GOT3 (cell line): Measurements from ENCODE around the gene MOBP.

ENCODE experiments used
- DNase-seq: peaks from one replicate; lab custom pipeline; 2025; ENCODE audit warnings: mixed read lengths; lab: John Stamatoyannopoulos, UW

Gene MOBP

DNA sequence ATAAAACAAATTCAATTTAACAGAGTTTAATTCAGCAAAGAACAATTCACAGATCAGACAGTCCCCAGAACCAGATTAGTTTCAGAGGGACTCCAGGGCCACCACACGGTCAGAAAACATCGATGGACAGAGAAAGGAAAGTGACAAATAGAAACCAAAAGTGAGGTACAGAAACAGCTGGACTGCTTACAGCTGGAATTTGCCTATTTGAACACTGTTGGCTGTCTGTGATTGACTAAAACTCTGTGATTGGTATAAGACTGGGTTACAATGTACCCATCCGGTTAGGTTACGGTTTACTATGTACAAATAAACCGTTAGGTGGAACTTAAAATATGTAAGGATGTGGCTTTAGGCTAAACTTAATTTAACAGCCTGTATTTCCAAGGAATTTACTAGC, 30.3 kb downstream of the MOBP start:
- DNase-seq = no peak

DNA sequence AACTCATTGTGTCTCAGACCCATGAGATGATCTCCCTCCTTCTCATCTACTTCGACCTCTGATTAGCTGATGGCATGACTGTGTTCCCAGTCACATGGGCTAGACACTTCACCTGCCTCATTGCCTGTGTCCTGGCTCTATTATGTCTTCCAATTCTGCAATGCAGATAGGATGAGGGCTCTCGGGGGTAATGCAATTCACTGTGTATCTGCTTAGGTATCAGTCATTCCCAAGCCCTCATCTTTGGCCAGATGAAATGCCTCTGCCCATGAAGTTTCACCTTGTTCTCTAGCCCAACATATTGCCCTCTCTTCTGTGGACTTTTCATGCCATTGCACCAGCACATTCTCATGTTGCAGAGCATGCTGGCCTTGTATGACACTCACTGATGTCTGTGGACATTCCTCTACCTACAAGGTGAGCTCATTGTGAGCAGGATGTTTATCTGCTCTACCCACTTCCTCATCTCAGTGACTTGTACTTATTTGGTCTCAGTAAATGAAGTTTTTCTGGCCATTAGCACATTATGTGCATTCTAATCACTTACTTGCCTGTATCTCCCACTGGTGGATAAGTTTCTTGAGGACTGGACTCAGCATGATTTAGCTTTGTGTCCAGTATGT, 32.3 kb downstream of the MOBP start:
- no peak for DNase-seq

DNA sequence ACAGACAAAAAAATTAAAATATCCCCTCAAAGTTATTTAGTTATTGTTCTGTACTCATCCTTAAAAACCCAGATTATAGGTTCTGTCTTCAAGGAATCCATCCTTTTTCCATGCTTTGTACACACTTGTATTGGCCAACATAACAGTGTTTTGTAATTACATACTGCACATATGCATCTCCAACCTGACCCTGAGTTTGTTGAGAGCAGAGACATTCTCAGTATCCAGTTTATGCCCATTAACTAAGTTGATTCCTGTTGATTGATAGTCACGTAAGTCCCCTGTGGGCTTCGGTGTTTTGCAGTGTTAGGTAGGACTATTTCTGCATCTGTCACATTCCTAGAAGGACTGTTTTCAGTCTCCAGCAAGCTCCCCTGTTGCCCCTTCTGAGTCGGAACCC, 33.6 kb downstream of the MOBP start:
- no peak for DNase-seq

DNA sequence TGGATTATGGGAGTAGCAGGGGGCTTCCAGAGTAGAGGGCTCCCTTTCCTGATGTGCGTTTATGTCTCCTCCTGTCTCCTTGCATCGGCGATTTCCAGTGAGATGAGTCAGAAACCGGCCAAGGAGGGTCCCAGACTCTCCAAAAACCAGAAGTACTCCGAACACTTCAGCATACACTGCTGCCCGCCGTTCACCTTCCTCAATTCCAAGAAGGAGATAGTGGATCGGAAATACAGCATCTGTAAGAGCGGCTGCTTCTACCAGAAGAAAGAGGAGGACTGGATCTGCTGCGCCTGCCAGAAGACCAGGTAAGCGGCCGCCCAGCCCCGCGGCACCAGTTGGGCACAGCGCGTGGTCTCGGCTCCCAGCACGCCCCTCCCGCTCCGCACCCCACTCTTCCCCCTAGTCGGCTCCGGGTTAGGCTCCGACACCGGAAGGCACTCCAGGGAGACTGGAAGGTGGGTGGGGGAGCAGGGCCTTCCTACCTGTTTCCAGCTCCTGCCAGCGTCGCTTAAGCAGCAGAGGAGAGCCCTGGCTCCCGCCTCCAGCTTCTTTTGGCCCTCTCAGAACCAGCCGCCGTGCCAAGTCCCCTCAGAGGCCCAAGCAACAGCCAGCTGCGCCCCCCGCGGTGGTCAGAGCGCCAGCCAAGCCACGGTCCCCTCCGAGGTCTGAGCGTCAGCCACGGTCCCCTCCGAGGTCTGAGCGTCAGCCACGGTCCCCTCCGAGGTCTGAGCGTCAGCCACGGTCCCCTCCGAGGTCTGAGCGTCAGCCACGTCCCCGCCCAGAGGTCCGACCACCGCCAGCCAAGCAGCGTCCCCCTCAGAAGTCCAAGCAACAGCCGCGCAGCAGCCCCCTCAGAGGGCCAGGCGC, 34.7 kb downstream of the MOBP start:
- no peak for DNase-seq

DNA sequence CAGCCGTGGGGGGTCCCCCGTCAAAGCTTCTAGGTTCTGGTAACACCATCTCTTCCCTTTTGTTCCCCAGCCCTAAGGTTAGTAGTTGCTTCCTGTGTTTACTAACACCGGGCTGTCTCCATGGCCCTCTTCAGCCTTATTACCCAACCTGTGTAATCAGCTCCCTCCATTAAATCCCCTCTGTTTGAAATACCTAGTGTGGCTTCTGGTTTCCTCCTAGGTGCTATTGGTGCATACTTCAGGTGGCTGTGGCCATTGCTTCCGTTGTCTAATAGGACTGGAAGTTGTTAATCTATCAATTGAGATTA, 35.3 kb downstream of the MOBP start:
- DNase-seq = no peak

DNA sequence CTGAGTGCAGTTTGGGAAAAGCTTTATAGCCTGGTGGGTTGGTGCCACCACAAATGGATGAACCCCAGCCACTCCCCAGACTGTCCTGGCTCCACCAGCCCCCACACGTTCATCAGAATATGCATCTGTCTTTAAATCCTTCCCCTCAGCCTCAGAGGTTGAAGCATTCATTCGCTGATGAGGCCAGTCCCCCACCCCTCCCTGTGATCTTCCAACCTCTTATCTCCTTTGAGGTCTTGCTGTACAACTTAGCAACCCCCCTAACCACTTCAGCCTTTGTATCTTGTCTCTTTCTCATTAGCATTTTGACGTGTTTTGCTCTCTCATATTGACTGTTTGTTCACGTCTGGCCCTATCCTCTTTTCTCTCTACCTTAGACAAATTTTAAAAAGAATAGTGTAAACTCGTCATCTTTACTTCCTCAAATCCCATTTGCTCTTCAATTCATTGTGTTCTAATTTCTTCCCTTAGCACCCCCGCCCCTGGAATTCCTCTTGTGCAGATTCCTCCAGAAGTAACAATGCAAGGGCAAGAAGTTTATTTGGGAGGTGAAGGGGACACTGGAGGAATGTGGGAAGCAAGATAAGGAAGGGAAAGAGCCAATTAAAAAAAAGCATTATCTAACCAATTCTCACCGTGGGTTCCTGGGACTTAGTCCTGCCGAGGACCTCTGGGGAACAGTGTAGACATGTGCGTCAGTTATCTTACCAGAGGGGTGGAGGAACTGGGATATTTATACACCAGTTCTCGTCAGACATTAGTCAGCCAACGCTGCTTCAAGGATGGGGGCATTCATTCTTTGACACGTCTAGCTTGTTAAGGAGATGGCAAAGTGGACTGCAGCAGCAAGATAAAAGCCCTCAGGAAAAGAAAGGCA, 38.6 kb downstream of the MOBP start:
- no peak for DNase-seq

DNA sequence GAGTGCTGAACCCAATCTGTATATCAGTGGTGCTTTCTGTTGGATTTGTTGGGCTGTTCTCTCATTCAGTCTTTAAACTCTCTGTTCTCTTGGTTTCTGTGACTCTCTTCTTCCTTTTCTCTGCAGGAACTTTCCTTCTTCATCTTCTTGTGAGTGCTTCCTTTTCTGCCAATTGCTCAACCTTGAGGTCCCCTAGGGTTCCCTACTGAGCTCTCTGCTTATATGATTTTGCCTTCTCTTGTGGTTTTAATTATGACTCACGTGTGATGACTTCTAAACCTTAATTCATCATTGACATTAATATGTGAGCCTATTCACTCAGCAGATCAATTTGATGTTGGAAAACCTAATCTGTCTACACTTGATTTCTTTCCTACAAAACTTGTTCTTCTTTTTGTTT, 39.4 kb downstream of the MOBP start:
- DNase-seq = no peak

DNA sequence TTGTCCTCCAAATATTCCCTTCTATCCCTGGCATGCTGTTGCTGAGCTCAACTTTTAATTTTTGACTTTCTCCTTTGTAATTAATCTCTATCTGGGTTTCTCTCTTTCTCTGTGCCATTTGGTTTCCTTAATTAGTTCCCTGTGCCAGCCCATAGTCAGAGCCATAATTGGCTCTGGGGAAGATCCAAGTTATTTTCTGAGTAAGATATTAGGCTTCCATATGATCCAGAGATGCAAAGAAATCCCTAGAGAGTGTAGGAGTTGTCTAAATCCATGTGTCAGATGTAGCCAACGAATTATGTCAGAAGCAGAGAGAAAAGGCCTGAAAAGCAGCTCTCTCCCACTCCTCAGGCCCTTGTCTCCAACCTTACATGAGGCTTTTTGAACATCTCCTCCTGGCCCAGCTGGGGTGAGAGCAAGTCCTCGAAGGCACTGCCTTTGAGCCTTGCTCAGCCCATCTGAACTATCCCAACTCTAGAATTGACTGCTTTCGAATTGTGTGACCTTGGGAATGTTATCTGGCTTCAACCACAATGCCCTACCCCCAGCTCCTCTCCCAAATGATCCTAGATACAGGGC, 46.4 kb downstream of the MOBP start:
- no peak for DNase-seq

DNA sequence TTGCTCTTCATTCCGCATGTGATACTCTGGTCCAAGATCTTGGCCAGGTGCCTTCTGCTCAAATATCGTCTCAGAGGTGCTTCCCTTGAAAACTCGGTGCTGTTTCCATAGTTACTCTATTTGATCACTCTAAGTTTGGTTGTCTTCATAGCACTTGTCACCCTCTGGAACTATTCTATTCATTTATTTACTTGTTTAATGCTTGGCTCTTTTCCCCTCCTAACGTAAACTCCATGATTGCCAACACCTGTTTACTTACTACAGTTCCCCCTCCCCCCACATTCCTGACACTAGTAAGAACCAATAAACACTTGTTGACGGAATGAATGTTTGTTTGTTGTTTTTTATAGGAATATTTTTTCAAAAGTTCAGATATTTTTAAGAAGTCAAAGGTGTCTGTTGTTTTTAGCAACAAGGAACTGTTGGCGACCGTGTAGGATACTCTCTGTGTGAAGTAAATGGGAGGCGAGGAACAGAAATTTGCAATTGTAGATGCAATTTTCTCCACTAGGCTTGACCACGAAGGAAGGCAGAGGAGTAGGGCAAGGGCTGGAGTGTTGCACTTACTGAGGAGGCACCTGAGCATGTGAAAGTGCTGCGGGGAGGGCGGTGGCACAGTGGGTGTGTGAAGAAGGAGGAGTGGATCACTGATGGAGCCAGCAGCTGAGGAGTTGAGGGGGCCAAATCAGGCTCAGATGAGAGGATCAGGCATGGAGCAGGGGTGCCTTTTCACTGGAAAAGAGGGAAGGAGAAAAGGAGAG, 48.4 kb downstream of the MOBP start:
- DNase-seq = no peak

DNA sequence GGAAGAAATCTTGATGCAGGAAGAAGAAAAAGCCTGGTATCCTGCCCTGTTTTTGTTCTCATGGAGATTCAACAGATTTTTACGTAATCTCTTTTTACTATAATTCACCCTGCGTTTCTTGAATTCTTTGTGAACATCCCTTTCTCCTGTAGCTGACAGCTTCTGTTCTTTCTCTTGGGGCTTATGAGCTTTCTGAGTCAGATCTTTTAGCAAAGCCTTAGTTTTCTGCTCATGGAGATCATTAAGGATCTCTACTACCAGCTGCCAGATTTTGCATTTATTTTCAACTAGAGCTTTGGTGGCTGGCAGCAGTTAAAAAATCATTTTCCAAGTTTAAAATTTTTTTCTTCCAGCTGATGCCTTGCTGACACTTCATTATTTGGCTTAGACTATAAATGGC, 51.6 kb downstream of the MOBP start:
- DNase-seq = no peak

DNA sequence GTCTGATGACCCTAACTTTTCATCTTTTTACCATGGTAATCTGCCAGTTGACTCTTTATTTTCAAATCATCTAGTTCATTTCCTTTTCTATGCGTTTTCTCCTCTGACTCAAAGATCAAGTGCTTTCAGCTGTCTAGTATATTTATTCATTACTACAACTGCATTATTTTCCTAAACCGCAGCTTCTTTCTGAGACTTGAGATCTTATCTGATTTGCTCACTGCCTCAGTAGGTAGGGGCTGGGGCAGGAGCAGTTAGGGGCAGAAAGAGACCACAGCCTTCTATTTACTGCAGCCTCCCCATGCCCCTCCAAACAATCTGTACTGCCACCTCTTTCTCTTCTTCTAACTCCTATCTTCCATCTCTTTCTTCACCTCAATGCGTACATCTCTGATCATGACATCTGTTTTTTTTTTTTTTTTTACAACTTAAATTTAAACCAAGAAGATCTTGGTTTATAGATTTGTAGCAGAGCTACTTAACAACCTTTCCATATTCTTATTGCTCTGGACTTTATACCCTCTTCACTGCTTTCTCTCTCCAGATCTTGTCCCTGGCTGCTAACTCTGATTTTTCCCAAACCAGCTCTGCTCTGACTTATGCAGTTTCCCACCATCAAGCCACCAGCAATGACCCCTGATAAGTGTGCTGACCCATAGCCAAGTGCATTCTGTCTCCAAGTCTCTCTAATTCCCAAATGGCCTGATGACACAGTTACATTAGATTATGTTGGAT, 52.2 kb downstream of the MOBP start:
- no peak for DNase-seq

DNA sequence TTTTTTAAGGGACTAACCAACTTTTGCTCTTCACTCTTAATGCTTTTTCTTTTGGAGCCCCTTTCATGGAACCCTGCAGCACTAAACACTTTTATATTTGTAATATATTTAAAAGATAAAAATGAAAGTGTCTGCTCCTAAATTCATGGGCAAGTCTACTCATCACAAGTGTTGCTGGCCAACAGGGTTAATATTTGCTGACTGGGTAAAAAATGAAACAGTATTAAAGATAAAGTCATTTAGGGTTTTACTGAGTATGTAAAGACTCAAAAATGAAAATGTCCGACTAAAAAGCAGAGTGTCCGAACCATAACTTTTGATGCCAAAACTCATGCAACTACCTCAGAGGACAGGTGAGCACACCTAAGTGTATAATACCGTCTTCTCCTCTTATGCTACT, 54.0 kb downstream of the MOBP start:
- DNase-seq = no peak

DNA sequence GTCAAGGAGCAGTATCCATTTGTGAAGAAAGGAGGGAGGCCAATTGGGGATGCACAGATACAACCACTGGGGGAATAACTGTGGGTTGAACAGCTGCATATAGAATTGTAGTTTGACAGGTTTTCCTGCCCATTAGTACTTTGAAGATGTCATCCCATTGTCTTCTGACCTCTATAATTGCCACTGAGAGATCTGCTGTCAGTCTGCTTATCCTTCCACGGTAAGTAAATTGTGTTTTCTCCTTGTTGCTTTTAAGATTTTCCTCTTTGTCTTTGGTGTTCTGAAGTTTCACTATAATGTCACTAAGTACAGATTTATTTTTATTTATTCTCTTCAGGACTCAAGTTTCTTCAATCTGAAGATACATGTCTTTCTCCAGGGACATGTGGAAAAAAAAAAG, 56.6 kb downstream of the MOBP start:
- no peak for DNase-seq

DNA sequence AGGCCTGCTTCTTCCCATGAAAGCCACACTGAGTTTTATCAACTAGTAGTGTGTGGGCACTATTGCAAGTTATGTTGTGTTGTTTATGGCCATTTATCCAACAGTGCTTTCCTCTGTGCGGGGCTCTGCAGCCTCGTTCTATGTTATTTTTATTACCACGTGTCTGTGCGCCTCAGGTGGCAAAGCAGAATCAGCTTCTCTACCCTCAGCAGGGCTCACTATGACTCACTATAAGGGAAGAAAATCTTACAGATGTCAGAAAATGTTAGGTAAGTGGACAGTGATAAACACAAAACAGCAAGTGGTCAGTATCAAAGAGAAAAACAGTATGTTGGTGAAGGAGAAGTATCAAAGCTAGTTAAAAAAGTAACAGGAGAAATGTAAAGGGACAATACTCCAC, 61.4 kb downstream of the MOBP start:
- no peak for DNase-seq

DNA sequence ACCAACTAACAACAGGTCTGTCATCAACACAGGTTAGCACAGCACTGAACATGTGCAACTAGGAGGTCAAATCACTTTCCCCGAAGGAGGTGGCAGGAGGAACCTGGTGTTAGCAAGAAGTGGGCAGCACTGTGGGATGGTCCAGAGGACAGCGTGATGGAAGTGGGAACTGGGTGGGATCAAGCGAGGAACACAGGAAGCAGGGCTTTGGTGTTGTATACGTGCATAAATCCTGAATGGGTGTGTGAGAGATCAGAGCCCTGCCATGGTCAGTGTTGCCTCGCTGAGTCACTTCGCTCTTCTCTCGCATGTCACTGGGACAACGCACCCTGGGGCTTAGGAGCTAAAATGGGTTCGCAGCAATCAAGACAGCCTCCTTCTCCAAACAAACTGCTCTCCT, 62.1 kb downstream of the MOBP start:
- no peak for DNase-seq

DNA sequence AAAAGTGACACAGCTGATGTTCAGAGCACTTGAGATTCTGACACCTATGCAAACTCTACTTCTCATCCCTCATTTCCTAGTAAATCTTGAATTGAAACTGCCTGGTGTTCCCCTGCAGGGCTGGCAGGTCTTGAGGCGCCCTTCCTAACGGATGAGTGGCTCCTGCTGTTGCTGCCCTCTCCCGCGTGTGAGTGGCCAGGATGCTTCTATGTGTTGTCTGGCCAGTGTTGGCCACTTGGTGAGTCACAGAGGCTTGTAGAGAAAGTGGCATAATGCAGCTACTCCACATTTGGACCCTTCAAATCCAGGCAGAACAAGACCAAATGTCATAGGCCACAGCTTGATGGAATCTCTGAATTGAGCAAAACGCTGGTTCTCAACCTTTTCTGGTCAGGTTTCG, 63.6 kb downstream of the MOBP start:
- no peak for DNase-seq

DNA sequence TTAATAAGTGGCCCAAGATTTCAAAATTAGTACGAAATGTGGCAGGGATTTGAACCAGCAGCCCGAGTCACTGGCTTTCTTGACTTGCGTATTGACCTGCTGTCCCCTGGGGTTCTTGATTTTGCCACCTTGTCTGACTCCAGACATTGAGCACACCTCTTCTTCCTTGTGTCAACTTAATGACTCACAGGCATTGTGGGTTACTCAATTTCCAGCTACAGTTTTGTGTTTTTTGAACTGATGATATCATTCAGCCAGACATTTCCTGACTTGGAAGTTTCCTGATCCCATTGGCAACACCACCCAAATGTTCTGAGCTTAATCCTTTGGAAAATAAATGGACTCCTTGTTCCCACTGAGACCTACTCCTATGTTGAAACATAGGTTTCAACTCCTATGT, 64.2 kb downstream of the MOBP start:
- DNase-seq = no peak

DNA sequence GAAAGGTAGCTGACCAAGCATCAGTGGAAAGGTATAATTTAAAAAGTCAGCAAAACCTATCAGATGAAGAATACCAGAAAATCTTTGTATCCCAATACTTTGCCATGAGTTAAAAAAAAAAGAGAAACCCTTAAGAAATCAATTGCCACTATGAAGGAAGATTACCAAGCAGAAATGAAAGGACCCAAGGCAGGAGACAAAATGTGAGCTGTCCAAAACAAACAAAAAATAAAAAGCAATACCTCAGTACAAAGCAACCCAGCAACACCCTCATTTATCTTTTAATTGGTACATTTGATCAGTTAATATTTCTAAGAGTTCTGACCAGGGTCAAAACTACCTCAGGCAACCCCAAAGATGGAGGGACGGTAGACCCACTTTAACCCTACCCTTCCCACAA, 65.3 kb downstream of the MOBP start:
- DNase-seq = no peak

DNA sequence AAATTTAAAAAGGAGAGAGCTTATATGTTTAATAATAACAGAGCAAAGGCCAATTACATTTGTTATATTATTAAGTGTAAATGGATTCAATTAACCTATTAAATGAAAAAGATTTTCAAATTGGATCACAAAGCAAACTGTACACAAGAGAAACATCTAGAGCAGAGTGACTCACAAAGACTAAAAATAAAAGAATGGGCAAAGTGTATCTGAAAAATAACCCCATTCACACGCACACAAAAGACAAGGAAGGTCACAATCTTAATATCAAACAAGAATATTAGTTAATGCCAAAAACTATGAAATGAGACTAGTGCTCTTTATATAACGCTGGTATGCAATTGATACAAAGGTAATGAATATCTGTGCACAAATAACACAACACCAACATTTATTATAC, 65.7 kb downstream of the MOBP start:
- DNase-seq = no peak

DNA sequence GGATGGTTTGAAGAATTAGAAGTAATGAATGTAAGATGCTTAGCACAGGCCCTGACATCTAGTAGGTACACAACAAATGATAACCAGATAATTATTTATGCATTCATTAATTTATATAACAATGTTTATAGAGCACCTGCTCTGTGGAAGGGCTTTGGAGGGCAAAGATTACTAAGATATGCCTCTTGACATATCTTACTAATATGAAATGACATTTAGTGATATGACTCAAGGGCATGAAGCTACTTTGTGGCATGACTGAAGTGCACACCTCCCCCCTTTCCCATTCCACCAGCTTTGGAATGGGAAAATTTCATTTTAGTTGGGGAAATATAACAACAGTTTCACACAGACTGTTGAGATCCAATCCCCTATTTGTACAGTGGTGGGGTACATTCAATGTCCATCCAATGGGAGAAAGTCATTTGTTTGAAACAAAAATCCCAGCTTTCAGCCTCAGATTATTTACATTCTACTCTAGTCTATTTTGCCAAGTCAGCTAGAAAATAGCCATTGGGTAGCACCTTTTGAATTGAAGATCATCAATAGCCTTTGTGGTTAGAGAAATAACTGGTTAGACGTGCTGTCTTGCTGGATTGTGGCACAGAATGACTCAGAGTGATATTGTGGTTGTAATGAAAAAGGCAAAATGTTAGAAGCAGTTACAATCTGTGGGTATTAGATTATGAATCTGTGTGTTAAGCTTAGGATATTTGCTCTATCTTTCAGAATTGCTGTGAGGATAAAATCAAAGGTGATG, 72.9 kb downstream of the MOBP start:
- no peak for DNase-seq
